Left ventricle myocardium inferior (tissue), 1 donor: ENCODE results near the gene PARD3. TPM values are rescaled to one million over a fixed set of nuclear protein-coding genes. Genes with fewer than 3 reads are reported as not detected.

Experiments
- DNase-seq: peaks from one replicate; pipeline ENCODE4 v3.0.0-alpha.2; 2020
- H3K27ac ChIP-seq: fragments of 200-600 bp; replicated peaks from 2 replicates; pipeline ENCODE4 v1.8.0; 2021
- H3K27me3 ChIP-seq: fragments of 200-600 bp; 2 replicates; pipeline ENCODE4 v1.8.0; 2021; ENCODE audit warnings: low read depth
- H3K36me3 ChIP-seq: fragments of 200-600 bp; 2 replicates; pipeline ENCODE4 v1.8.0; 2021
- H3K4me1 ChIP-seq: fragments of 200-600 bp; 2 replicates; pipeline ENCODE4 v1.8.0; 2021
- H3K4me3 ChIP-seq: fragments of 200-600 bp; 2 replicates; pipeline ENCODE4 v1.8.0; 2021; ENCODE audit warnings: mild to moderate bottlenecking, moderate library complexity
- H3K9me3 ChIP-seq: fragments of 200-600 bp; replicated peaks from 2 replicates; pipeline ENCODE4 v1.8.0; 2021
- CTCF ChIP-seq: fragments of 200-600 bp; IDR thresholded peaks from 2 replicates; pipeline ENCODE4 v1.8.0; 2021; ENCODE audit warnings: antibody characterized with exemption, mild to moderate bottlenecking, borderline replicate concordance
- intact Hi-C: fragments of 100-400 bp; cut with micrococcal nuclease; formaldehyde crosslinking; loops from one replicate; pipeline ENCODE4 v1.11.0; 2022
- total RNA-seq: library from RNA; stranded (reverse); fragmentation: NEBNext Ultra II Directional; extraction: Animal tissue kit (Norgen Biotek cat#: 25700); gene quantifications from one replicate; pipeline ENCODE4 v1.2.1, GENCODE V29; 2021
- donor health status: DM: no; HTN: yes; CAD: no; lungs with severe emphysema.

PARD3 gene
- total RNA-seq, 1 donor from 2014 or later = 29.6 TPM

- H3K4me1 ChIP-seq = peaks cover 21% of the 10 kb centered on the region
- H3K36me3 ChIP-seq = no peaks in the 10 kb centered on the region
- peaks cover 2% of the 10 kb centered on the region for H3K9me3 ChIP-seq
- no peaks in the 10 kb centered on the region for H3K27me3 ChIP-seq
- intact Hi-C loops = no loop called here
- H3K27ac ChIP-seq = no peak overlapping the region
- TF ChIP-seq CTCF = no peak
- H3K4me3 ChIP-seq = no peak overlapping the region
- DNase-seq = no peak
These were observed 710.1 kb downstream of the PARD3 start for GRCh38 chr10:34104829-34105572.

GRCh38 chr10:34102893-34103506 lies 712.1 kb downstream of the PARD3 start:
- no peak overlapping the region for H3K4me3 ChIP-seq
- H3K9me3 ChIP-seq = peaks cover 14% of the 10 kb centered on the region
- peaks cover 12% of the 10 kb centered on the region for H3K4me1 ChIP-seq
- no peak for TF ChIP-seq CTCF
- peak overlapping the region; percentile 79 for H3K27ac ChIP-seq
- intact Hi-C loops = no loop called here
- DNase-seq = no peak
- no peaks in the 10 kb centered on the region for H3K27me3 ChIP-seq
- no peaks in the 10 kb centered on the region for H3K36me3 ChIP-seq

GRCh38 chr10:34102237-34102673 lies 712.8 kb downstream of the PARD3 start:
- Histone ChIP-seq H3K27me3 (no peaks in the 10 kb centered on the region), H3K4me1 (peaks cover 12% of the 10 kb centered on the region), H3K4me3 (no peak overlapping the region), H3K27ac (peak overlapping the region; percentile 79), H3K9me3 (peaks cover 14% of the 10 kb centered on the region), H3K36me3 (no peaks in the 10 kb centered on the region)
- intact Hi-C loops = no loop called here
- DNase-seq = peak; percentile 74
- no peak for TF ChIP-seq CTCF

GRCh38 chr10:34101001-34101400 lies 714.1 kb downstream of the PARD3 start:
- Histone ChIP-seq H3K9me3 (peaks cover 26% of the 10 kb centered on the region), H3K27me3 (no peaks in the 10 kb centered on the region), H3K27ac (no peak overlapping the region), H3K36me3 (no peaks in the 10 kb centered on the region), H3K4me3 (no peak overlapping the region), H3K4me1 (peaks cover 12% of the 10 kb centered on the region)
- no peak for DNase-seq
- intact Hi-C loops = no loop called here
- no peak for TF ChIP-seq CTCF

- no peaks in the 10 kb centered on the region for H3K27me3 ChIP-seq
- no peak for TF ChIP-seq CTCF
- H3K36me3 ChIP-seq = no peaks in the 10 kb centered on the region
- peaks cover 46% of the 10 kb centered on the region for H3K9me3 ChIP-seq
- intact Hi-C loops = no loop called here
- no peak for DNase-seq
- peak overlapping the region; percentile 22 for H3K27ac ChIP-seq
- H3K4me3 ChIP-seq = no peak overlapping the region
- peaks cover 12% of the 10 kb centered on the region for H3K4me1 ChIP-seq
These were observed 716.1 kb downstream of the PARD3 start for GRCh38 chr10:34098821-34099567.
